ENCODE data around the gene B3GNT7. TPM values are rescaled to one million over a fixed set of nuclear protein-coding genes. Genes with fewer than 3 reads are reported as not detected.

Gene B3GNT7
- total and polyA plus RNA-seq, 2 of the 8 experiments (the other 6 are each of a cell fraction or from before 2014, with no cell fraction given) = 26.4 to 73.1 TPM

DNA sequence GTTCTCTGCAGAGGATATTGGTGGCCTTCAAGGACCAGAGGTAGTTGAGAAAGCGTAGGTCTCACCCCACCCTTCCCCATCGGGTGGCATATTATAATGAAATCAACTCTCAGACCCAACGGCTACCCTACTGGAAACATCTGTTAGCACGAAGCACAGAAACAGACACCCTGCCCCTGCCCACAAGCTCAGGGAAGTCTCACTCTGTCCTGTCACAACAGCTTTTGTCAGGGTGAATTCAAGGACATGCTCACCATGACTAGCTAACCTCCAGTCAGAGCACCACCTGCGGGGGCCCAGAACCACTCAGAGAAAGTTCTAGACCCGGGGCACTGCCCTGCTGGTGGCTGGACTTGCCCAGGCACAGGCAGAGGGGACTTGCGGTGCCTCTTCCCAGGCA, 3.5 kb upstream of the B3GNT7 start (continued):
- TF ChIP-seq BACH1 (IDR thresholded peaks at IDR 0.05; ENCODE audit: low read length) (no peak), RXRA (IDR thresholded peaks at IDR 0.05; ENCODE audit: insufficient read depth, low read depth, low read length) (no peak)
